HG03520 (cell line): Measurements from ENCODE around the gene NT5DC3.

Experiments used
- ATAC-seq: cut with Tn5 transposase; IDR thresholded peaks from one replicate; pipeline ENCODE4 v1.9.1; 2021; ENCODE audit warnings: mild to moderate bottlenecking, moderate library complexity; ENCODE audit not compliant: unreplicated experiment

Gene NT5DC3

GRCh38 chr12:103785243-103786031 is 55.6 kb downstream of the NT5DC3 start:
- no peak for ATAC-seq

- ATAC-seq, result no peak
These were observed 57.0 kb downstream of the NT5DC3 start for GRCh38 chr12:103783744-103784664.

- ATAC-seq, result no peak
These were observed 58.6 kb downstream of the NT5DC3 start for GRCh38 chr12:103782399-103782798.

- no peak for ATAC-seq
These were observed 60.0 kb downstream of the NT5DC3 start for GRCh38 chr12:103780992-103781391.

- ATAC-seq, result no peak
These were observed 61.0 kb downstream of the NT5DC3 start for GRCh38 chr12:103780093-103780440.

- no peak for ATAC-seq
These were observed 61.5 kb downstream of the NT5DC3 start for GRCh38 chr12:103779410-103780092.

GRCh38 chr12:103778781-103779180 is 62.3 kb downstream of the NT5DC3 start:
- no peak for ATAC-seq

- no peak for ATAC-seq
These were observed 66.0 kb downstream of the NT5DC3 start for GRCh38 chr12:103774977-103775560.

GRCh38 chr12:103773109-103773910 is 67.7 kb downstream of the NT5DC3 start:
- no peak for ATAC-seq

- ATAC-seq, result no peak
These were observed 68.5 kb downstream of the NT5DC3 start for GRCh38 chr12:103772367-103773108.

- no peak for ATAC-seq
These were observed 69.6 kb downstream of the NT5DC3 start for GRCh38 chr12:103771466-103771865.

GRCh38 chr12:103769240-103769945 is 71.6 kb downstream of the NT5DC3 start:
- ATAC-seq, result no peak

- ATAC-seq, result no peak
These were observed 72.4 kb downstream of the NT5DC3 start for GRCh38 chr12:103768467-103769123.

- no peak for ATAC-seq
These were observed 75.0 kb downstream of the NT5DC3 start for GRCh38 chr12:103766028-103766427.

GRCh38 chr12:103765322-103765721 is 75.7 kb downstream of the NT5DC3 start:
- no peak for ATAC-seq

GRCh38 chr12:103762473-103762872 is 78.6 kb downstream of the NT5DC3 start:
- no peak for ATAC-seq

GRCh38 chr12:103758310-103759089 is 82.5 kb downstream of the NT5DC3 start:
- ATAC-seq, result no peak

- no peak for ATAC-seq
These were observed 83.8 kb downstream of the NT5DC3 start for GRCh38 chr12:103757248-103757647.
